Measurements from ENCODE around the gene LDLRAD1. TPM values are rescaled to one million over a fixed set of nuclear protein-coding genes. Genes with fewer than 3 reads are reported as not detected.
A peak's percentile ranks its signal among the peaks of the same experiment; 100 is the strongest.

Gene LDLRAD1
- total and polyA plus RNA-seq, 2 of the 13 experiments (the other 11 are each of a cell fraction or from before 2014, with no cell fraction given), result 2.5 to 14.0 TPM

- no peak for TF ChIP-seq PRDM10 (CRISPR knock-in tag; IDR thresholded peaks at IDR 0.05; ENCODE audit: low read depth)
- TF ChIP-seq CREM (IDR thresholded peaks at IDR 0.05), result no peak
- no peak for TF ChIP-seq CREM (CRISPR knock-in tag; IDR thresholded peaks at IDR 0.05)
- no peak for TF ChIP-seq FOXJ3 (CRISPR knock-in tag; IDR thresholded peaks at IDR 0.05; ENCODE audit: borderline replicate concordance)
- TF ChIP-seq ZNF331 (CRISPR knock-in tag; IDR thresholded peaks at IDR 0.05), result peak; percentile 53
- TF ChIP-seq NCOA5 (CRISPR knock-in tag; IDR thresholded peaks at IDR 0.05), result no peak
- no peak for TF ChIP-seq CC2D1A (CRISPR knock-in tag; IDR thresholded peaks at IDR 0.05)
- no peak for TF ChIP-seq ELF4 (CRISPR knock-in tag; IDR thresholded peaks at IDR 0.05; ENCODE audit: borderline replicate concordance)
- no peak for TF ChIP-seq ZNF891 (CRISPR knock-in tag; IDR thresholded peaks at IDR 0.05)
- no peak for TF ChIP-seq HNRNPK (IDR thresholded peaks at IDR 0.05; ENCODE audit: low read depth, low read length, poor library complexity, severe bottlenecking)
- TF ChIP-seq ZBTB20 (CRISPR knock-in tag; IDR thresholded peaks at IDR 0.05; ENCODE audit: borderline replicate concordance, low read depth), result no peak
- TF ChIP-seq ZNF777 (CRISPR knock-in tag; IDR thresholded peaks at IDR 0.05), result no peak
- no peak for TF ChIP-seq NFIB (CRISPR knock-in tag; IDR thresholded peaks at IDR 0.05; ENCODE audit: borderline replicate concordance)
- no peak for TF ChIP-seq CBX1 (IDR thresholded peaks at IDR 0.05; ENCODE audit: low read depth)
- TF ChIP-seq ZFP37 (CRISPR knock-in tag; IDR thresholded peaks at IDR 0.05; ENCODE audit: borderline replicate concordance), result no peak
- no peak for TF ChIP-seq RARG (CRISPR knock-in tag; IDR thresholded peaks at IDR 0.05; ENCODE audit: low read depth)
- TF ChIP-seq IKZF5 (CRISPR knock-in tag; IDR thresholded peaks at IDR 0.05), result no peak
- 0 out of 2 replicates have a peak, but pooled peaks have one; percentile 39 for TF ChIP-seq ZBTB4 (CRISPR knock-in tag; IDR thresholded peaks at IDR 0.05; ENCODE audit: borderline replicate concordance)
- TF ChIP-seq MZF1 (CRISPR knock-in tag; IDR thresholded peaks at IDR 0.05; ENCODE audit: borderline replicate concordance), result no peak
- peak; percentile 93 for TF ChIP-seq CTCF (CRISPR knock-in tag; IDR thresholded peaks at IDR 0.05)
Observed at GRCh38 chr1:53992085-53992874, 25.7 kb downstream of the LDLRAD1 start (continued).

Measured in HepG2 (cell line).